ENCODE results near the gene SLC28A3. TPM values are rescaled to one million over a fixed set of nuclear protein-coding genes. Genes with fewer than 3 reads are reported as not detected.
A peak's percentile ranks its signal among the peaks of the same experiment; 100 is the strongest.

SLC28A3 gene
- total and polyA plus RNA-seq, 10 of the 15 experiments (the other 5 are each of a cell fraction or from before 2014, with no cell fraction given) = 0.03 to 0.39 (median 0.07) TPM; not detected in 2

DNA sequence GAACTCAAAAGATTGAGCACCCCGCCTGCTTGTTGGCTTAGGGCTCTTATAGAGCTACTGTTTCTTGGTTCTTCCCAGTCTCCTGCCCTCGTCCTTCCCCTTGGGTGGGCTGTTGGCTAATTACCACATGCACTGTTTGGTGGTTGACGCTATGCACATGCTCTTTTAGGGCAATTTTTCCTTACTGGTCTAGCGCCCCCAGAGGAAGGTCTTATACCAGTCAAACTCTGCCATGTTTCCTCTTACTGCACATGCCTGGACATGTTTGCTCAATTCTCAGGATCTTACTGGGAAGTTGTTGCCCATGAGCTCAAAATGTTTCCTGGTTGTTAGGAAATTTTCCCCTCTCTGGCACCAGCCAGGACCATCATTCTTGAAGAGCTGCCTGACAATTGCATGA lies 101.9 kb downstream of the SLC28A3 start:
- Histone ChIP-seq H3K27me3 (replicated peaks in 1 of 2; ENCODE audit: control insufficient read depth in 2 of 2, insufficient read depth in 2 of 2, low read length in 1 of 2) (no peaks in the 10 kb centered on the region), H3K9ac (ENCODE audit: control insufficient read depth, insufficient read depth, low read length) (no peak overlapping the region), H4K20me1 (ENCODE audit: control insufficient read depth, insufficient read depth) (no peaks in the 10 kb centered on the region), H3K9me3 (replicated peaks; ENCODE audit: control insufficient read depth, insufficient read depth, low read length) (peaks cover 5% of the 10 kb centered on the region; the same call in 2 of the 3 replicates), H3K36me3 (ENCODE audit: control insufficient read depth in 2 of 2, insufficient read depth in 2 of 2, low read length in 1 of 2) (no peaks in the 10 kb centered on the region), H3K27ac (ENCODE audit: control insufficient read depth, insufficient read depth) (no peak overlapping the region), H3K4me2 (ENCODE audit: control insufficient read depth, insufficient read depth) (no peak overlapping the region), H2AFZ (ENCODE audit: control insufficient read depth, low read depth, low read length) (0 out of 2 replicates have a peak overlapping the region, but pooled peaks have one; percentile 41), H3K4me1 (ENCODE audit: control insufficient read depth, insufficient read depth, low read length) (no peaks in the 10 kb centered on the region), H3K79me2 (ENCODE audit: control insufficient read depth, insufficient read depth, low read length) (no peaks in the 10 kb centered on the region), H3K4me3 (no peak overlapping the region)
- ATAC-seq = no peak
- no peak for FAIRE-seq
- in situ Hi-C loops (cut with MboI) = no loop called here
- ChIA-PET SMC1A (ENCODE audit: uncharacterized antibody, unreplicated experiment) (interaction anchor here (0.9 to 1.0 kb wide), 2 partner anchors 15 to 22 kb away, joined by 3 read pairs; no protein-coding TSS in a partner anchor), POLR2A (no interaction called here), RAD21 (ENCODE audit: unreplicated experiment) (no interaction called here), CTCF (interaction anchor here (1.0 kb wide), 1 partner anchor 8 kb away, joined by 3 read pairs; no protein-coding TSS in a partner anchor)
- no TSS peak for BruUV-seq (replicated peaks)
- TF ChIP-seq, protein P1, sequence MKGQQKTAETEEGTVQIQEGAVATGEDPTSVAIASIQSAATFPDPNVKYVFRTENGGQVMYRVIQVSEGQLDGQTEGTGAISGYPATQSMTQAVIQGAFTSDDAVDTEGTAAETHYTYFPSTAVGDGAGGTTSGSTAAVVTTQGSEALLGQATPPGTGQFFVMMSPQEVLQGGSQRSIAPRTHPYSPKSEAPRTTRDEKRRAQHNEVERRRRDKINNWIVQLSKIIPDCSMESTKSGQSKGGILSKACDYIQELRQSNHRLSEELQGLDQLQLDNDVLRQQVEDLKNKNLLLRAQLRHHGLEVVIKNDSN (IDR thresholded peaks at IDR 0.05; ENCODE audit: borderline replicate concordance, extremely low read length, insufficient read depth, low read depth, low read length) = no peak
- TF ChIP-seq, protein P2, sequence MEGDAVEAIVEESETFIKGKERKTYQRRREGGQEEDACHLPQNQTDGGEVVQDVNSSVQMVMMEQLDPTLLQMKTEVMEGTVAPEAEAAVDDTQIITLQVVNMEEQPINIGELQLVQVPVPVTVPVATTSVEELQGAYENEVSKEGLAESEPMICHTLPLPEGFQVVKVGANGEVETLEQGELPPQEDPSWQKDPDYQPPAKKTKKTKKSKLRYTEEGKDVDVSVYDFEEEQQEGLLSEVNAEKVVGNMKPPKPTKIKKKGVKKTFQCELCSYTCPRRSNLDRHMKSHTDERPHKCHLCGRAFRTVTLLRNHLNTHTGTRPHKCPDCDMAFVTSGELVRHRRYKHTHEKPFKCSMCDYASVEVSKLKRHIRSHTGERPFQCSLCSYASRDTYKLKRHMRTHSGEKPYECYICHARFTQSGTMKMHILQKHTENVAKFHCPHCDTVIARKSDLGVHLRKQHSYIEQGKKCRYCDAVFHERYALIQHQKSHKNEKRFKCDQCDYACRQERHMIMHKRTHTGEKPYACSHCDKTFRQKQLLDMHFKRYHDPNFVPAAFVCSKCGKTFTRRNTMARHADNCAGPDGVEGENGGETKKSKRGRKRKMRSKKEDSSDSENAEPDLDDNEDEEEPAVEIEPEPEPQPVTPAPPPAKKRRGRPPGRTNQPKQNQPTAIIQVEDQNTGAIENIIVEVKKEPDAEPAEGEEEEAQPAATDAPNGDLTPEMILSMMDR (IDR thresholded peaks at IDR 0.05 in 2 of 3, conservative IDR thresholded peaks at IDR 0.05 in 1 of 3; ENCODE audit: control insufficient read depth in 2 of 3, extremely low read depth in 1 of 3, insufficient read depth in 1 of 3, low read depth in 3 of 3, low read length in 3 of 3) = peak in 1 of 3 experiments; percentile 22; a peak in 1 of 6 replicates
- intact Hi-C loops (cut with micrococcal nuclease; ENCODE audit: unreplicated experiment) = no loop called here
- DNase-seq (ENCODE audit: low read depth, low spot score) = no peak
- WGBS (ENCODE audit: insufficient coverage, insufficient replicate concordance, low lambda C conversion rate, missing lambda C conversion rate) = 48% methylated on average over 4 of the region's 4 CpGs

DNA sequence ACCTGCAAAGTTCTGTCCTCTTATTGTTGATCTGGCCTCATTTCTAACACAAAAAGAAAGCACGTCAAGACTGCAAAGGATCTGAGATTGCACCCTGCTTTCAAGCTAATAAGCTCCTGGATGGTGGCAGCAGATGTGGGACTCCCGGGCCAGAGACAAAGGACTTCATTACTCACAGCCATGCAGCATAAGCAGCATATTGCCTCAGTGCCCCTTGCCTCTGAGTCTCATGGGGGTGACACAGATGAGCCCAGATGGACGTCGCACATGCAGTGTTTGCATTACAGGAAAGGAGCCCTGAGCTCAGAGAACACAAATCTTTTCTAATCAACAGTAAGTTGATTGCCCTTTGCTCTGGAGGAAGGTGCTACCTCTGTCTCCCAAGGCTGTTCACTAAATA lies 105.0 kb downstream of the SLC28A3 start:
- in situ Hi-C loops (cut with MboI) = no loop called here
- ChIA-PET CTCF (interaction anchor here (2.3 kb wide), 1 partner anchor 25 kb away, joined by 4 read pairs; no protein-coding TSS in a partner anchor), POLR2A (no interaction called here), SMC1A (ENCODE audit: uncharacterized antibody, unreplicated experiment) (no interaction called here), RAD21 (ENCODE audit: unreplicated experiment) (no interaction called here)
- H3K9ac ChIP-seq (ENCODE audit: control insufficient read depth, insufficient read depth, low read length) = no peak overlapping the region
- H3K4me2 ChIP-seq (ENCODE audit: control insufficient read depth, insufficient read depth) = no peak overlapping the region
- WGBS (ENCODE audit: insufficient coverage, insufficient replicate concordance, low lambda C conversion rate, missing lambda C conversion rate) = 59% methylated on average over 4 of the region's 4 CpGs
- H3K27me3 ChIP-seq (replicated peaks in 1 of 2; ENCODE audit: control insufficient read depth in 2 of 2, insufficient read depth in 2 of 2, low read length in 1 of 2) = no peaks in the 10 kb centered on the region
- no peak overlapping the region for H3K27ac ChIP-seq (ENCODE audit: control insufficient read depth, insufficient read depth)
- H4K20me1 ChIP-seq (ENCODE audit: control insufficient read depth, insufficient read depth) = no peaks in the 10 kb centered on the region
- H3K4me1 ChIP-seq (ENCODE audit: control insufficient read depth, insufficient read depth, low read length) = no peaks in the 10 kb centered on the region
- H3K4me3 ChIP-seq = no peak overlapping the region
- DNase-seq (ENCODE audit: low read depth, low spot score) = no peak
- H3K9me3 ChIP-seq (replicated peaks; ENCODE audit: control insufficient read depth, insufficient read depth, low read length) = peaks cover 5% of the 10 kb centered on the region; the same call in 2 of the 3 replicates
- no peaks in the 10 kb centered on the region for H3K79me2 ChIP-seq (ENCODE audit: control insufficient read depth, insufficient read depth, low read length)
- no peaks in the 10 kb centered on the region for H3K36me3 ChIP-seq (ENCODE audit: control insufficient read depth in 2 of 2, insufficient read depth in 2 of 2, low read length in 1 of 2)
- ATAC-seq = no peak
- intact Hi-C loops (cut with micrococcal nuclease; ENCODE audit: unreplicated experiment) = no loop called here
- H2AFZ ChIP-seq (ENCODE audit: control insufficient read depth, low read depth, low read length) = no peak overlapping the region
- no peak for FAIRE-seq
- no TSS peak for BruUV-seq (replicated peaks)
- TF ChIP-seq BMI1 (IDR thresholded peaks at IDR 0.05; ENCODE audit: borderline replicate concordance) (no peak), SREBF2 (IDR thresholded peaks at IDR 0.05; ENCODE audit: low read length) (no peak), RUNX3 (IDR thresholded peaks at IDR 0.05; ENCODE audit: low read length) (no peak), MXI1 (IDR thresholded peaks at IDR 0.05; ENCODE audit: low read depth, low read length) (no peak), NFYB (IDR thresholded peaks at IDR 0.05; ENCODE audit: insufficient read depth, low read depth, low read length) (no peak)
- TF ChIP-seq, protein P3, sequence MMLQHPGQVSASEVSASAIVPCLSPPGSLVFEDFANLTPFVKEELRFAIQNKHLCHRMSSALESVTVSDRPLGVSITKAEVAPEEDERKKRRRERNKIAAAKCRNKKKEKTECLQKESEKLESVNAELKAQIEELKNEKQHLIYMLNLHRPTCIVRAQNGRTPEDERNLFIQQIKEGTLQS (IDR thresholded peaks at IDR 0.05; ENCODE audit: borderline replicate concordance, extremely low read depth, low read depth, low read length) = no peak
- TF ChIP-seq, protein P4, sequence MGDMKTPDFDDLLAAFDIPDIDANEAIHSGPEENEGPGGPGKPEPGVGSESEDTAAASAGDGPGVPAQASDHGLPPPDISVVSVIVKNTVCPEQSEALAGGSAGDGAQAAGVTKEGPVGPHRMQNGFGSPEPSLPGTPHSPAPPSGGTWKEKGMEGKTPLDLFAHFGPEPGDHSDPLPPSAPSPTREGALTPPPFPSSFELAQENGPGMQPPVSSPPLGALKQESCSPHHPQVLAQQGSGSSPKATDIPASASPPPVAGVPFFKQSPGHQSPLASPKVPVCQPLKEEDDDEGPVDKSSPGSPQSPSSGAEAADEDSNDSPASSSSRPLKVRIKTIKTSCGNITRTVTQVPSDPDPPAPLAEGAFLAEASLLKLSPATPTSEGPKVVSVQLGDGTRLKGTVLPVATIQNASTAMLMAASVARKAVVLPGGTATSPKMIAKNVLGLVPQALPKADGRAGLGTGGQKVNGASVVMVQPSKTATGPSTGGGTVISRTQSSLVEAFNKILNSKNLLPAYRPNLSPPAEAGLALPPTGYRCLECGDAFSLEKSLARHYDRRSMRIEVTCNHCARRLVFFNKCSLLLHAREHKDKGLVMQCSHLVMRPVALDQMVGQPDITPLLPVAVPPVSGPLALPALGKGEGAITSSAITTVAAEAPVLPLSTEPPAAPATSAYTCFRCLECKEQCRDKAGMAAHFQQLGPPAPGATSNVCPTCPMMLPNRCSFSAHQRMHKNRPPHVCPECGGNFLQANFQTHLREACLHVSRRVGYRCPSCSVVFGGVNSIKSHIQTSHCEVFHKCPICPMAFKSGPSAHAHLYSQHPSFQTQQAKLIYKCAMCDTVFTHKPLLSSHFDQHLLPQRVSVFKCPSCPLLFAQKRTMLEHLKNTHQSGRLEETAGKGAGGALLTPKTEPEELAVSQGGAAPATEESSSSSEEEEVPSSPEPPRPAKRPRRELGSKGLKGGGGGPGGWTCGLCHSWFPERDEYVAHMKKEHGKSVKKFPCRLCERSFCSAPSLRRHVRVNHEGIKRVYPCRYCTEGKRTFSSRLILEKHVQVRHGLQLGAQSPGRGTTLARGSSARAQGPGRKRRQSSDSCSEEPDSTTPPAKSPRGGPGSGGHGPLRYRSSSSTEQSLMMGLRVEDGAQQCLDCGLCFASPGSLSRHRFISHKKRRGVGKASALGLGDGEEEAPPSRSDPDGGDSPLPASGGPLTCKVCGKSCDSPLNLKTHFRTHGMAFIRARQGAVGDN (IDR thresholded peaks at IDR 0.05) = no peak

Data from GM12878 (cell line).